DOHH2 (cell line): ENCODE data around the gene TNPO1.

ENCODE experiments used
- EZH2phosphoT487 ChIP-seq: fragments of 200-600 bp; sonication (generic); IDR thresholded peaks from 2 replicates; pipeline ENCODE4 v1.6.1; 2017; ENCODE audit warnings: borderline replicate concordance, mild to moderate bottlenecking, antibody characterized with exemption, low read length, moderate library complexity, mixed read lengths
- TF ChIP-seq, protein P1 (sequence below): fragments of 200-600 bp; sonication (generic); IDR thresholded peaks from one replicate; pipeline ENCODE4 v1.5.1; 2014; ENCODE audit warnings: antibody characterized with exemption, mild to moderate bottlenecking, low read depth, low read length; ENCODE audit not compliant: poor library complexity, severe bottlenecking

DNA sequence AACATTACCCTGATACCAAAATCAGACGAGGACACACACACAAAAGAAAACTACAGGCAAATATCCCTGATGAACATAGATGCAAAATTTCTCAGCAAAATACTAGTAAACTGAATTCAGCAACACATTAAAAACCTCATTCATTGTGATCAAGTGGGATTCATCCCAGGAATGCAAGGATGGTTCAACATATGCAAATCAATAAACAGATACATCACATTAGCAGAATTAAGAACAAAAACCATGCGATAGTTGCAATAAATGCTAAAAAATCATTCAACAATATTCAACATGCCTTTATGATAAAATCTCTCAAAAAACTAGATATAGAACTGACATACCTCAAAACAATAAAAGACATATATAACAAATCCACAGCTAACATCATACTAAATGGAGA, 36.9 kb upstream of the TNPO1 start:
- TF ChIP-seq, protein P1, sequence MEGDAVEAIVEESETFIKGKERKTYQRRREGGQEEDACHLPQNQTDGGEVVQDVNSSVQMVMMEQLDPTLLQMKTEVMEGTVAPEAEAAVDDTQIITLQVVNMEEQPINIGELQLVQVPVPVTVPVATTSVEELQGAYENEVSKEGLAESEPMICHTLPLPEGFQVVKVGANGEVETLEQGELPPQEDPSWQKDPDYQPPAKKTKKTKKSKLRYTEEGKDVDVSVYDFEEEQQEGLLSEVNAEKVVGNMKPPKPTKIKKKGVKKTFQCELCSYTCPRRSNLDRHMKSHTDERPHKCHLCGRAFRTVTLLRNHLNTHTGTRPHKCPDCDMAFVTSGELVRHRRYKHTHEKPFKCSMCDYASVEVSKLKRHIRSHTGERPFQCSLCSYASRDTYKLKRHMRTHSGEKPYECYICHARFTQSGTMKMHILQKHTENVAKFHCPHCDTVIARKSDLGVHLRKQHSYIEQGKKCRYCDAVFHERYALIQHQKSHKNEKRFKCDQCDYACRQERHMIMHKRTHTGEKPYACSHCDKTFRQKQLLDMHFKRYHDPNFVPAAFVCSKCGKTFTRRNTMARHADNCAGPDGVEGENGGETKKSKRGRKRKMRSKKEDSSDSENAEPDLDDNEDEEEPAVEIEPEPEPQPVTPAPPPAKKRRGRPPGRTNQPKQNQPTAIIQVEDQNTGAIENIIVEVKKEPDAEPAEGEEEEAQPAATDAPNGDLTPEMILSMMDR, result no peak
- TF ChIP-seq EZH2phosphoT487, result no peak
